HG03097 (cell line): ENCODE data around the gene OMA1.
"Not testable (repeated sequence)": the region's sequence is repeated elsewhere in the genome, so short reads cannot be mapped to it uniquely, and the experiment has no call there.

Source experiments
- ATAC-seq: cut with Tn5 transposase; IDR thresholded peaks from one replicate; pipeline ENCODE4 v1.9.1; 2021; ENCODE audit not compliant: unreplicated experiment, low FRiP score

The OMA1 gene

DNA sequence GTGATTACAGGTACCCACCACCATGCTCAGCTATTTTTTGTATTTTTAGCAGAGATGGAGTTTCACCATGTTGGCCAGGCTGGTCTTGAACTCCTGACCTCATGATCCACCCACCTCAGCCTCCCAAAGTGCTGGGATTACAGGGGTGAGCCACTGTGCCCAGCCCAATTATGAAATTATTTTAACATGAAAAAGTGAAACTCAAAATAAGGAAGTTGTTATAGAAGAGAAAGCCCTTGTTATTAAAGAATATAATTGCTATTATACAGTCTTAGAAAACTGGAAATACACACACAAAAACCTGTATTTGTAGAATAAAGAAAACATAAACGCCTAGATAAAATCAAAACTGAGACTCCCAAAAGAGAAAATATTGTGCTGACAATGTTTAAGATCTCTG is 14.7 kb downstream of the OMA1 start:
- ATAC-seq: not testable (repeated sequence)

DNA sequence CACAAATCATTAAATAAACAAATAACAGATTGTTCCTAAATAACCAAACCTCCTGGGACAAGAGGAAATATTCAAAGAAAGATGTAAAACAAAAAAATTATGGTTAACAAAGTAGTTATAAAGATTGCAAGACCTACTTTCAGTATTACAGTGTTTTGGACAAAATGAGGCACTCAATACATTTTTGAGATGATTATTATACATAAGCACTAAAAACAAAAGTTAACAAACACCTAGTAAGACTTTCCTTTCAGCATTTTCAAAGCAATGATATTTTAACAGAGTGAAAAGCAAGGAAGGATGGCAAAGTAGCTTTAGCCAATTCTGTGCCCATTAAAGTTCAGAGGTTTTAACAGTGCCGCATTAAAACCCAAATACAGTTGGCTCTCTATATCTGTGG is 17.2 kb downstream of the OMA1 start:
- no peak for ATAC-seq

DNA sequence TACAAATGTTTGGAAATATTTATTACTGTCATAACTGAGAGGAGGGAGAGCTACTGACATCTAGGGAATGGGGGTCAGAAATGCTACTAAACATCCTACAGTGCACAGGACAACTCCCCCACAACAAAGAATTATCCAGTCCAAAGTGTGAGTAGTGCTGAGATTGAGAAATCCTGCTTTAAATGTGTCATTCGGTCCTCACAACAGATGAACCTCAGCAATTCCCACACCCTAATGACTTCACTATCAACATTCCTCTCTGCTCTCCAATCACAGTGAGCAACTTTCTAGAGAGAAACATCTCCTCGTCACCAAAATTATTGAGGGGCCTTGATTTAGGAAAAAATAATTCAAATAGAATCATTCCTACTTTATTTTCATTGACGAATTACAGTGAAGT is 18.0 kb downstream of the OMA1 start:
- no peak for ATAC-seq

DNA sequence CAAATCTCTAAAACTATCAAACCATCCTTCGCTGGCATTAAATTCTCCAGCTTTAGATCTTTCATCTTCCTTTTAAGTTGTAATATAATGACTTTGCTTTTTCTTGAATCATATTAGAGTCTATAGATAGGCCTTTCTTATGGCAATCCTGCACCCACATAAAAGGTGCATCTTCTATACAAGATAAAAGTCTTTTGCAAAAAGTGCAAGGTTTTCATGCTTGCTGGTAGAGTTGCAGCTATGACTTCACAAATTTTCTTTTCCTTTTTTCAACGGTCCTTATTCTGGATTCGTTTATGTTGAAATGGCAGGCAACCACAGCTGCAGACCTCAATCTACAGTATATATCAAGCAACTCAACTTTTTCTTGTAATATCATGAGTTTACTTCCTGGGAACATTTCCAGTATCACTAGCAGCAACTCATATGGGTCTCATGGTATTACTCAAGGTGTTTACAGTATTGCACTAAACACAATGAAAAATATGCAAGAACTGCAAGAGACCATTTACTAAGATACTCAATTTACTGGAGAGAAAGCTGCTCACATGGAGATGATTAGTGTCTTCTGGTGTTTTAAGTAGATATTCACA is 22.1 kb downstream of the OMA1 start:
- no peak for ATAC-seq

DNA sequence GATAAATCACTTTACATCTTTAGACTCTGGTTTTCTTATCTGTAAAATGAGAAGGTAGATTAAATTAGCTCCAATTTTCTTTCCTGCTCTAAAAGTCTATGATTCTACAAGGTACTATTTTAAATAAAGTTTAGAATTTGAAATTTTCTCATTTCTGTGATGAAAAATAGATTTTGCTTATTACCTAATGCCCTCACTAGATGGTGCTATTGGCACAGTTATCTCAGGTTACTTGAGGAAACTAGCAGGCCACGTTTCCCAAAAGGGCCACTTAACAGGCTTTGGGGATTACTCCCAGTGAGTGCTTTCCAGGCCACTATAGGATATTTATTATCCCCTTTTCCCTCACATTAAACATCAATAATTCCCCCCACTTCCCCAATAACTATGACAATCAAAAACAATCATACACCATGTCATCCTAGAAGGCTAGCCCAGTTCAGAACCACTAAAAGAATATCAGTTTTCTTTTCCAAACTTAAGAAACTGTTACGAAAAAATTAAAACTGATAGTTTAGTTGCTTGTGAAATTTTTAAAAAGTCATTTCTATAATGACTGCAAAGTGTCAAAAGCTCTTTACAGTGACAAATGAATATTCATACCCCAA is 30.6 kb downstream of the OMA1 start:
- ATAC-seq: no peak

DNA sequence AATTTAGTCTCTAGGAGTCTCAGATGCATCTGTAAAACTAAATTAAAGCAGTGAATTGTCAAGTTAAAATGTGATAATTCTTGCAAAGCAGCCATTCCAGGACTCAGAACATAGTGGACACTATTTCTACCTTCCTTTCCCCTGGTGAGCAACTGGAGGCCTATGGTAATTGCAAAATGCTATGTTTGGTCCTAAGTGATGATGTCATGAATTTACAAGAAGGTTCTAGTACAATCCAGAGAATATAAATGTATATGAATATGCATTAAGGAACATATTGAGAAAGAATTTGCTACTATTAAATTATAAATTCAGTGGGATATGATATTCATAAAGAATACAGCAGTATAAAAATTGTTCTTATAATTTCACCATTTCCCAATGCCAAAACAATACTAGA is 32.6 kb downstream of the OMA1 start:
- ATAC-seq: no peak

DNA sequence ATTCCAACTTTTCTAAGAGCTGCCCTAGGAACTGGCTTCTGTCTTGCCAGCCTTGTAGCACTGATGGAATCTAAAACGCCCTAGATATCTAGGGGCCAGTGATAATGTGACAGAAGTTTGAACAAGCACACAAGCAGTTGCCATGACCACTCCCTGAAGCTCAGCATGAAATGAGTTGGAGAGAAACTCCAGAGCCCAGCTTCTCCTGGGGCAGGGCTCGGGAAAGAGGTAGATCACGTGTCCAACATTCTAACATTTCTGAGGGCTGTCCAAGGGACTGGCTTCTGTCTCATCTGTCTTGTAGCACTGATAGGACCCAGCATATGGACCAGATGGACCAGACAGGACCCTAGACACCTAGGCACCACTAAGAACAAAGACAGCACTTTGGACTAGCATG is 37.9 kb downstream of the OMA1 start:
- ATAC-seq: no peak

DNA sequence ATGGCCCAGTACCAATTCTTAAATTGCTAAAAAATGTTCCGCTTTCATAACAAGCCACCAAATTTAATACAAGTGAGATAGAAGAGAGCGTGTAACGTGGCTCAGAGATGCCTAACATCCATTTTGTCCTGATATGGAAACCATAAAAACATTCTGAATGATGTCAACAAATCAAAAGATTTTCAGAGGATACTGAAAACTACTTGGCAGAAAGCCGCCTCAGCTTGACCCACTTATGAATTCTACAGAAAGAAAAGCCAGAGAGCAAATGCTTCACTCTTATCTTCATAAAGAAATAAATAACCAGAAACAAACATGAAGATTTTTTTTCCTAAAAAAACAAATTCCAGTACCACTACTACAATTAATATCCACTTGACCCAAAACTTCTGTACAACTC is 41.2 kb downstream of the OMA1 start:
- ATAC-seq: no peak

DNA sequence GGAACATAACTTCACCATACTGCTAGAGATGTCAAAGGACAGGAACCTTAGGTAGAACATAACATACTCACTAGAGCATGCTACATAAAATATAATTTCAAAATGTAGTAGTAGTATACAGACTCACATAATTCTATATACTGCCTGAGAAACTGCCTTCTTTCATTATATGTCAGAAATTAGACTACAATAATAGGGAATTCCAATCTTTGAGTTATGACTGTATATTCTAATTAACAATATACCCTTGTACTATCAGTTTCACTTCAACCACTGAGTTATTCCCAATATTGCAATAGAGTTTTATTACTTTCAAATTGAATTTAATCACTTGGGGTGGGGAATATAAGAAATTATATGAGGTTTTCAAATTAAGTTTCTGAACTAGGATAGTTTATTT is 44.0 kb downstream of the OMA1 start:
- ATAC-seq: no peak

DNA sequence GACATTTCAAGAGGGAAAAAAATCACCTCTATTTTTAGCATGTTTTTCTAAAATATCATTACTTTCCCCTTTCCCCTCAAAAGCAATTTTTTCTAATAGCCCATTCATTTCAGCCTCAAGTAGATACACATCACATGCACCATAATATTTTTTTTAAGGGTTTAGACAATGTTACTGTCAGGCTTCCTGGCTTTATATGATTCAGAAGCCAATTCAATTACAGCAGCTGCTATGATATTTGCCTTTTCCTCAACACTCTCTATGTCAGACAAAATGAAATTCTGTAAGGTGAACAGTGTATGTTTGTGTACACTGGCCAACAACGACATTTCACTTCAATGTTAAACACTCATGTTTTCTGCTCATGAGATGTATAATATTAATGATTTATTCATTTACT is 46.5 kb downstream of the OMA1 start:
- ATAC-seq: no peak

DNA sequence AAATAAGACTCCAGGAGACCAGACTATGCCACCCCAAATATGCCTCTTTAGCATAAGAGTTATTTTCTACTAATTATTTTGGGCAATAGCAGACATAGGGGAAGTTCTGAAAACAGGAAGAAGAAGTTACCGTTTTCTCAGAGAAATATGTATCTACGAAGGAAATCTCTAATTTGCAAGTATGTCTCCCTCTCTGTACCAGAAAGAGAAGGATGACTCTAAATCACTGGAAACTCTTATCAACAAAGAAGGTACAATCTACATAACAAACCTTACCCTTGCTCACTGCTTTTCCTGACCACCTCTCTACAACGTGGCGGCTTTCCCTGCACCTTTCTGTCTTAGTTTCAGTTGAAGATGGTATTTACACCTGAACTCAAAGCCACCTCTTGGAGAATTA is 49.0 kb downstream of the OMA1 start:
- no peak for ATAC-seq

DNA sequence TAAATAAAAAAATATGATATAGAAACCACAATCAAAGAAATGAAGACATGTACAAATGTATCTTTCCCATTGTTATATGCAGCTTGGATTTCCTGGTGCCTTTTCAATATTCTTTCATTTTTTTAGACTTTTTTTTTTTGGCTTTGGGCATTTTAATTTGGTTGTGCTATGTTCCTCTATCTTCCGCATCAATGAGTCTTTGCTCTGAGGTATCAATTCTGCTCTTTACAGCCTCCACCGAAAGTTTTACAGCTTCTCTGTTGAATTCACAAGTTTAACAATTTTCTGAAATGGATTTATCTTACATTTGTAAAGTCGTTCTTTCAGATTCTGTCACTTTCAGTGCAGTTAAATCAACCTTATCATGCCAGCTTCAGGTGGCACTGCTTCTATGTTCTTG is 50.5 kb downstream of the OMA1 start:
- no peak for ATAC-seq

DNA sequence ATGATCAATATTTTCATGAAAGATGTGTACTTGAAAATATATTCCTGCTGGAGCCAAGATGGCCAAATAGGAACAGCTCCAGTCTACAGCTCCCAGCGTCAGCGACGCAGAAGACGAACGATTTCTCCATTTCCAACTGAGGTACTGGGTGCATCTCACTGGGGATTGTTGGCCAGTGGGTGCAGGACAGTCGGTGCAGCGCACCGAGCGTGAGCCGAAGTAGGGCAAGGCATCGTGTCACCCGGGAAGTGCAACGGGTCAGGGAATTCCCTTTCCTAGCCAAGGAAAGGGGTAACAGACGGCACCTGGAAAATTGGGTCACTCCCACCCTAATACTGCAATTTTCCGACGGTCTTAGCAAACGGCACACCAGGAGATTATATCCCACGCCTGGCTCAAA is 57.6 kb downstream of the OMA1 start:
- ATAC-seq: not testable (repeated sequence)

DNA sequence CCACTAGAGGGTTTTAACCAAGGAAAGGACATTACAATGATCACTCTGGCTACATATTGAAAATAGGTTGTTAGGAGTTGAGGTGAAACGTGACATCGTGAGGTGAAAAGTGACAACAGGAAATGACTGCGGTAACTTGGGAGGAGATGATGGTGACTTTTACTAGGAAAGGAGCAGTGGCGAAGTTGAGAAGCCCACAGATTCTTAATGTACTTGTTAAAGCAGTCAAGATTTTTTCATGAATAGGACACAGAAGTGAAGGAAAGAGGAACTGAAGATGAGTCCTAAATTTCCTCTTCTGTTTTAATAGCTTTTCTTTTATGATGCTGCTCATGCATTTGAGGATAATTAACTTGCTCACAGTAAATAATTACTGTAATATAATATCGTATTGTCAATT is 59.5 kb downstream of the OMA1 start:
- no peak for ATAC-seq

DNA sequence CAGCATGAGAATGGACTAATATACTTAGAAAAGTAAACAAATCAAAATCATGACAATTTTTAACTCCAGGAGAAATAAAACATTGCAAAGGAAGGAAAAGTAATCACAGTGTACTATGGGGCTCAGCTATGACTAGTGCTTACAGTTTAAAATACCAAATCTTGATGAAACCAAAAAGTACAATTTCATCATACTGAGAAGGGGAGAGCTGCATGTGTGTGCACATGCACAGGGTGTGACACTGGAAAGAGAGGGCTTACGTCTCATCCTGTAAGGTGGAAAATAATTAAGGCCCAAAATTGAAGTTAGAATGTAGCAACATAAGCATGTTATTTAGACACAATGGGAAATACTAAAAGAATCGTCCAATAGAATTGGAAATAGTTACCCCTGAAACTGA is 64.6 kb downstream of the OMA1 start:
- no peak for ATAC-seq

DNA sequence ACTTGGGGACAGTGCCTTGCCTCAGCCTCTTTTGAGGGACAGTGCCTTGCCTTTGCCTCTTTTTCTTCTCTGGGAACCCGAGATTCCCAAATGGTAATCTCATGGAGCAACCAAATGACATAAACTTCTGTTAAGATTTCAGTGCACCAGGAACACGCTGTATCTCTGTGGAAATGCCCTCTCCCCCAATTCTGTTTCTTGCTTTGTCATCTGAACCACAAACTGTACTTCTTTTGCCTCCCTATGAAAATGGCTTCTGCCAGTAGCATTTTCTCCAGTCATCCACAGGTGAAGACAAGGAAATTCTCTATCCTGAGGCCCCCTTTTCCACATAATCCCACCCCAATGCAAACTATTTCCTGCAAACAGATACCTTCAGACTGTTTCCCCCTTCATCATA is 66.3 kb downstream of the OMA1 start:
- no peak for ATAC-seq

DNA sequence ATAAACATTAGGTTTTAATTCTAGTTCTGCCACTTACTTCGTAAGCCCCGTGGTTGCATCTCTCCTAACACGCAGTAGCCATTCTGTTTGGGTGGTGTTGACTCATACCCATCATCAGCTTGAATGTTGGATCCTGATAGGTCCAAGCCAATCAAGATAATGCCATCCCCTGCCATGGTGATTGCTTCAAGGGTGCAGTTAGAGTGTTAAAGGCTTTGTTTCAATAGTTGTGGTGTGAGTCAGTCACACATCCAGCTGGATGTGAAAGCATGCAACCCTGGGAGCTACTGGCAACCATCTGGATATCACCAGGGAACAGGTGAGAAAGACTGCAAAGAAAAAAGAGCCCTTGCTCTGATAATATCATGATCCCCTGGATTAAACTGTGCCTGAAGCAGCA is 69.1 kb downstream of the OMA1 start:
- ATAC-seq: no peak

DNA sequence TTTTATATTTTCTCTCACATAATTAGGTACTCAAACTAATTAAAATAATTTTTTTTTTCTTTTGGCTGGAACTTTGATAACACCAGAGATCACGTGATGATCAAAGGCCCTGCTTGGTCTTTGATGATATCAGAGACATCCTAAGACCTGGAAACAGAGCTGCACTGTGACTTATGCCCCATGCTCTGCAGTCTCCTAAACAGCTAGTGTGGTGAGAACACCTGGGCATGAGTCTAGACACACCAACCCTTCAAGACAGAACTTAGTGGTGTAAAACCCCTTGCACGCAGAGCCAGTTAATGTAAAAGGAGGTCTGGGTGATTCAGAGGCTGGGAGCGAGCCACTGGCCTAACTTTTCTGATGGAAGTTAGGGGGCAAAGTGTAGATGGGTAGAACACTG is 70.3 kb downstream of the OMA1 start:
- no peak for ATAC-seq

DNA sequence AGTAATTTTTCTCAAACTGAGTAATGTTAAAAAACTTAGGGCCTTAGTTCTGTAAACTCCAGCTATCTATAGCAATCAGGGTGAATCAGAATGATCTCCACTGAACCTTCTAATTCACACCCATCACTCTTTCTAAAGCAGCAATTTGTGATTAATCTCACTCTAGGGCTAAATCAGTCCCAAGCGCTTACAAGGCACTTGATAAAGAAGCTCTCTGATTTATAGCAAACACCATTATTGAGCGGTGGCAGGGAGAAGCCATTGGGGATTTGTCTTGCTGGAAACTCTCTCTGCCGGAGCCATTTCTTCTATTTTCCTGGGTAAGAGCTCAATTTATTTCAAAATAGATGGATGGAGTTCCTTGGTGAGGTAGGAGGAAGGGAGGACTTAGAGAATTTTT is 77.0 kb downstream of the OMA1 start:
- no peak for ATAC-seq

DNA sequence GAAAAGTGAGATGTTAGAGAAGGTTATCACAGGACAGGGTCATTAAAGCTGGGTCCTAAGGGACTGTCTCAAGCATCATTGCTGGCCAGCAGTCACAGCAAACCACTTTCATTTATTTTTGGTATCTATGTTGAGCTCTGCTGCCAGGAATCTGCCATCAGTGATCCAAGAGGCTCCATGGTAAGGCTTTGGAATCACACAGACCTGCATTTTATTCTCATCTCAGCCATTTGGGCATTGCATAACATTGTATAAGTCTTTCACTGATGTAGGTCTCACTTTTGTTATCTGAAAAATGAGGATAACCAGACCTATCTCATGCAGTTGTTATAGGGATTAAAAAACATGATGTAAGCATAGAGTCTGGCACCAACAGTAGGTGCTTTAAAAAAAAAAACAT is 77.5 kb downstream of the OMA1 start:
- no peak for ATAC-seq

DNA sequence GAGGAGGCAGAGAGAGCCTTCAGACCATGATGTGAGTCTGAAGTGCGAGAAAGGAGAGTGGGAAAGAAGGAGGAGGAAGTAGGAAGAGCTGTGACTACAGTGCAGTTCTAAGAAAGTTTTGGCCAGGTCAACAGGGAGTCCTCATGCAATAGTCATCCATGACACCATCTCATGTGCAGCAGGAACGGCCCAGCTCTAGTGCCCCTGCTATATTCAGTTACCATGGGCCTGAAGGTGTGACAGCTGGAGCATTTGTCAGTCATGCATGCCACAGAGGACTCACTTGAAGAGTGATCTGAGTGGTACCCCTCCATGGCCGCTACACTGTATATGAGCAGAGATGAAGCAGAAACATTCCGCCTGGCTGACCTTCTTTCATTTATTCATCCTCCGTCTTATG is 77.9 kb downstream of the OMA1 start:
- ATAC-seq: no peak

DNA sequence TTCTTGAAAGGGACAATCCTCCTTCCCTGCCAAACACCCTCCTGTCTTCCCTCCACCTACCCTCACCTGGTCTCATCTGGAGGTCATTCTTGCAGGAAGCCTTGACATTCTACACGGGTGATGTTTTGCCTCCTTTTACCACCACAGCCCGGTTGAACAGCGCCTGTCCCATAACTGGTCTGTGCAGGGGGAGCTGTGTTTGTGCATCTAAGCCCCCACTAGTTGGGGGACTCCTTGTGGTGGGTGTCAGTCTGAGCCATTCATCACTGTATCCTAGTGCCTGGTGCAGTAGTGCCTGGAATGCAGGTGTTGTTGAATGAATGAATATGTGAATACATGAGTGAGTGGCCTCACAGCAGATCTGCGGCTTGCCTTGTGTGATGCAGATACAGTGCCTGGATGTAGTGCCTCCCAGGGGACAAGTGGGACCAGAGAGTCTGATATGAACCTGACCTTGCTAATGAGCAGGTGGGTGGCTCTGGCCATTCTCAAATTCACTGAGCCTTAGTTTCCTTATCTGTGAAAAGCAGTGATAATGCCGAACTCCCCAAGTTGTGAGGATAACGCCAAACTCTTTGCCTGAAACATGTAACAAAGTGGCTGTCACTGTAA is 79.8 kb downstream of the OMA1 start:
- ATAC-seq: no peak
